OCI-LY3 (cell line): ENCODE results near the gene DLGAP3.

Experiments used
- H2AFZ ChIP-seq: fragments of 200-600, 300-600 bp; shearing (Covaris generic); 2 replicates; pipeline ENCODE4 v1.6.0; 2014; ENCODE audit warnings: antibody characterized with exemption, low read depth, low read length
- H3K27ac ChIP-seq: fragments of 200-600, 300-600 bp; sonication (generic); 2 replicates; pipeline ENCODE4 v1.5.1; 2014; ENCODE audit warnings: mild to moderate bottlenecking, low read length, moderate library complexity, mixed read lengths
- H3K27me3 ChIP-seq: fragments of 200-600, 300-600 bp; sonication (generic); 2 replicates; pipeline ENCODE4 v1.6.1; 2014; ENCODE audit warnings: low read depth, low read length, mixed read lengths
- H3K36me3 ChIP-seq: fragments of 200-600, 300-600 bp; sonication (generic); replicated peaks from 2 replicates; pipeline ENCODE3; 2014; ENCODE audit warnings: low read depth, low read length, mixed read lengths
- H3K4me1 ChIP-seq: fragments of 300-600, 200-600 bp; sonication (generic); 2 replicates; pipeline ENCODE4 v1.6.1; 2014; ENCODE audit warnings: low read length, mixed read lengths
- H3K4me2 ChIP-seq: fragments of 200-600, 300-600 bp; sonication (generic); 2 replicates; pipeline ENCODE4 v1.6.1; 2014; ENCODE audit warnings: low read length, mixed read lengths
- H3K4me3 ChIP-seq: fragments of 300-600, 200-600 bp; sonication (generic); 2 replicates; pipeline ENCODE4 v1.5.1; 2014; ENCODE audit warnings: antibody characterized with exemption, mild to moderate bottlenecking, low read length, moderate library complexity
- H3K79me2 ChIP-seq: fragments of 300-600, 200-600 bp; shearing (Covaris generic); 2 replicates; pipeline ENCODE4 v1.6.1; 2014; ENCODE audit warnings: mild to moderate bottlenecking, low read length, mixed read lengths
- H3K9ac ChIP-seq: fragments of 300-600, 200-600 bp; shearing (Covaris generic); 2 replicates; pipeline ENCODE4 v1.6.0; 2014; ENCODE audit warnings: mild to moderate bottlenecking, low read length, moderate library complexity
- H3K9me3 ChIP-seq: fragments of 200-600, 300-600 bp; shearing (Covaris generic); 2 replicates; pipeline ENCODE4 v1.6.1; 2014; ENCODE audit warnings: low read length, mixed read lengths; ENCODE audit not compliant: insufficient read depth
- H4K20me1 ChIP-seq: fragments of 200-600, 300-600 bp; sonication (generic); 2 replicates; pipeline ENCODE4 v1.6.1; 2016; ENCODE audit warnings: low read length, mixed read lengths; ENCODE audit not compliant: insufficient read depth
- EZH2phosphoT487 ChIP-seq: fragments of 200-600 bp; shearing (Covaris generic); IDR thresholded peaks from 2 replicates; pipeline ENCODE4 v1.6.1; 2018; ENCODE audit warnings: antibody characterized with exemption, mixed run types, low read depth
- TF ChIP-seq, protein P1 (sequence below): fragments of 200-600, 300-600 bp; sonication (generic); IDR thresholded peaks from 2 replicates; pipeline ENCODE4 v1.5.1; 2014; ENCODE audit warnings: antibody characterized with exemption, low read length, low read depth

Gene DLGAP3

DNA sequence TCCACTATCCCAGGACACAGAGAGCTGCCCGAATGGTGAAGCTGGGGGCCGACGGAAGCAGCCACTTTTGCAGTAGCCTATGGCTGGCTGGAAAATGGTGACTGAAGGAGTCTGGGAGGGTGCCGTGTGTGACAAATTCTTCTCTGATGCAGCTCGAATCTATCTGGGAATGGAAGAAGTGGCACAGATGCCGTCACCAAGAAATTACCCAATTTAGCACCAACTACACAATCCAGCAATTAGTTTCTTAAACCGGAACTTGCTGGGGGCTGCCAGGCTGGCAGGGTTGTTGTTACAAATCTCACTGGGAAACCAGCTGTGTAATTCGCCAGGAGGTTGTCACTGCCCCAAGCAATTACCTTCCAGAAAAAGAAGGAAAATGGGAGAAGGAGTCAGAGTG lies 18.0 kb downstream of the DLGAP3 start:
- Histone ChIP-seq H3K4me2 (no peak overlapping the region), H3K36me3 (no peaks in the 10 kb centered on the region), H3K4me1 (peaks cover 6% of the 10 kb centered on the region; the same call in 1 of the 2 replicates), H3K27ac (no peak overlapping the region), H4K20me1 (no peaks in the 10 kb centered on the region), H3K27me3 (no peaks in the 10 kb centered on the region), H3K9ac (no peak overlapping the region), H3K79me2 (no peaks in the 10 kb centered on the region), H3K9me3 (no peaks in the 10 kb centered on the region), H3K4me3 (no peak overlapping the region), H2AFZ (no peak overlapping the region)
- TF ChIP-seq, protein P1, sequence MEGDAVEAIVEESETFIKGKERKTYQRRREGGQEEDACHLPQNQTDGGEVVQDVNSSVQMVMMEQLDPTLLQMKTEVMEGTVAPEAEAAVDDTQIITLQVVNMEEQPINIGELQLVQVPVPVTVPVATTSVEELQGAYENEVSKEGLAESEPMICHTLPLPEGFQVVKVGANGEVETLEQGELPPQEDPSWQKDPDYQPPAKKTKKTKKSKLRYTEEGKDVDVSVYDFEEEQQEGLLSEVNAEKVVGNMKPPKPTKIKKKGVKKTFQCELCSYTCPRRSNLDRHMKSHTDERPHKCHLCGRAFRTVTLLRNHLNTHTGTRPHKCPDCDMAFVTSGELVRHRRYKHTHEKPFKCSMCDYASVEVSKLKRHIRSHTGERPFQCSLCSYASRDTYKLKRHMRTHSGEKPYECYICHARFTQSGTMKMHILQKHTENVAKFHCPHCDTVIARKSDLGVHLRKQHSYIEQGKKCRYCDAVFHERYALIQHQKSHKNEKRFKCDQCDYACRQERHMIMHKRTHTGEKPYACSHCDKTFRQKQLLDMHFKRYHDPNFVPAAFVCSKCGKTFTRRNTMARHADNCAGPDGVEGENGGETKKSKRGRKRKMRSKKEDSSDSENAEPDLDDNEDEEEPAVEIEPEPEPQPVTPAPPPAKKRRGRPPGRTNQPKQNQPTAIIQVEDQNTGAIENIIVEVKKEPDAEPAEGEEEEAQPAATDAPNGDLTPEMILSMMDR, result no peak
- no peak for TF ChIP-seq EZH2phosphoT487

DNA sequence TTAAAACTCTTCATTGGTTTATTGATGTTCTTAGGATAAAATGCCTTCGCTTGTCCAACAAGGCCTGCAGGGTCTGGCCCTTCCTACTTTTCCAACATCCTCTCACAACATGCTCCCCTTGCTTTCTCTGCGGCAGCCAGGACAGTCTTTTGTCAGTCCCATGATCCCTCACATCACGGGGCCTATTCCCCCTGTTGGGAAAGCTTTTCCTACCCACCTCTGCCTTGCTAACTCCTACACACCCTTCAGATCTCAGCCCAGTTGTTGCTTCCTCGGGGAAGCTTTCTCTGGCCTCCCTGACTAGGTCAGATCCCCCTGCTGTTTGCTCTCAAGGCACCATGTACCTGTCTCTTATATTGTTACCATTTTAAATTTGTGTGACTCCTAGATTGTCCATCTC lies 19.0 kb downstream of the DLGAP3 start:
- H3K27me3 ChIP-seq, result no peaks in the 10 kb centered on the region
- no peaks in the 10 kb centered on the region for H3K79me2 ChIP-seq
- H4K20me1 ChIP-seq, result no peaks in the 10 kb centered on the region
- no peak overlapping the region for H2AFZ ChIP-seq
- H3K36me3 ChIP-seq, result no peaks in the 10 kb centered on the region
- no peak overlapping the region for H3K27ac ChIP-seq
- no peak overlapping the region for H3K9ac ChIP-seq
- no peak overlapping the region for H3K4me3 ChIP-seq
- no peaks in the 10 kb centered on the region for H3K9me3 ChIP-seq
- H3K4me2 ChIP-seq, result no peak overlapping the region
- no peak for TF ChIP-seq EZH2phosphoT487
- TF ChIP-seq, protein P1, result no peak
- peaks cover 6% of the 10 kb centered on the region; the same call in 1 of the 2 replicates for H3K4me1 ChIP-seq

DNA sequence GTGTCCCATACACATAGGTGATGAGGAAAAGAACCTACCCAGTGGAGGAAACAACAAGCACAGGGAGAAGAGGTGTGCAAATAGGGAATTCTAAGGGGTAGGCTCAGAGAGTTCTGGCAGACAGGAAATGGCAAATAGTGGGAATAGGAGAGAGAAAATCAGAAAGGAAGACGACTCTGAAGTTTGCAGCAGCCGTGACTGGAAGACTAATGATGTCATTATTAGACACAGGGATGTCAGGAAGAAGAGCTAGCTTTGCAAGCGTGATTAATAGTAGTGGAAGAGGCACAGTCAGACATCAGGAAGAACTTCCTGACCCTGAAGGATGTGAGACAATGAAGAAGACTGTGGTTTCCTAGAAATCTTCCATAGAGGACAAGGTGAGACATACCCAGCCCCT lies 21.1 kb downstream of the DLGAP3 start:
- no peak overlapping the region for H3K9ac ChIP-seq
- no peaks in the 10 kb centered on the region for H4K20me1 ChIP-seq
- H3K27ac ChIP-seq, result no peak overlapping the region
- TF ChIP-seq EZH2phosphoT487, result no peak
- TF ChIP-seq, protein P1, result no peak
- H3K4me3 ChIP-seq, result no peak overlapping the region
- H3K27me3 ChIP-seq, result no peaks in the 10 kb centered on the region
- no peaks in the 10 kb centered on the region for H3K79me2 ChIP-seq
- peaks cover 6% of the 10 kb centered on the region; the same call in 1 of the 2 replicates for H3K4me1 ChIP-seq
- H3K9me3 ChIP-seq, result no peaks in the 10 kb centered on the region
- H3K36me3 ChIP-seq, result no peaks in the 10 kb centered on the region
- H3K4me2 ChIP-seq, result no peak overlapping the region
- no peak overlapping the region for H2AFZ ChIP-seq

DNA sequence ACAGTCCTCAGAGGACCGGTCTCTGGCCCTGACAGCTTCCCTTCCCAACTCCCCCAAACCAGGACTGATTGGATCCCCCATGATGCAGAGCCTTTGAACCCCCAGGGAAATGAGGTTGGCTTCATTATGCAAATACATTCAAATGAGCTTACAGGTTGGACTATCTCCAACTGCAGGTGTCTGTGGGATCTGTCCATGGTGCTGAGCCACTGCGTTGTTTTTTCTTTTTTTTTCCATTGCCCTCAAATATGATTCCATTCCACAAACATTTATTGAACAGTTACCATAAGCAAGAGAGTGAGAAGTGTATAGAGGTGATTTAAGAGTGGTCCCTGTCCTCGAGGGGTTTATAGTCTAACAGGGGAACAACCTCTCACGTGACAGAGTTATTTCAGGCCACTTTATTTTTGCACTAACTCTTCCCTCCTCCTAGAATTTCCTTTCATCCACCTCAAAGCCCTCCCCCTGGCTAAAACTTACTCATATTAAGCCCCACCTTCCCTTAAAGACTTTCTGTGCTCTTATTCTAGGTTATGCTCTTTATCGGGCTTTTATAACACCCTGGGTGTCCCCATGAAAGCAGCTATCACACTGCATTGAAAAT lies 21.9 kb downstream of the DLGAP3 start:
- Histone ChIP-seq H2AFZ (no peak overlapping the region), H3K9me3 (no peaks in the 10 kb centered on the region), H3K4me3 (no peak overlapping the region), H4K20me1 (no peaks in the 10 kb centered on the region), H3K27ac (no peak overlapping the region), H3K27me3 (no peaks in the 10 kb centered on the region), H3K4me2 (no peak overlapping the region), H3K79me2 (no peaks in the 10 kb centered on the region), H3K4me1 (no peaks in the 10 kb centered on the region), H3K9ac (no peak overlapping the region), H3K36me3 (no peaks in the 10 kb centered on the region)
- TF ChIP-seq EZH2phosphoT487, result no peak
- TF ChIP-seq, protein P1, result no peak
